Choroid plexus epithelial cell (primary cell): ENCODE measurements around the gene LPCAT3.
"Not testable (repeated sequence)": the region's sequence is repeated elsewhere in the genome, so short reads cannot be mapped to it uniquely, and the experiment has no call there.

Experiments used
- DNase-seq: peaks from one replicate; pipeline ENCODE4 v3.0.0-alpha.2; 2010; ENCODE audit warnings: low read depth
- H3K4me3 ChIP-seq: 2 replicates; pipeline ENCODE4 v1.5.1; 2011; ENCODE audit warnings: low read depth, mild to moderate bottlenecking, control low read depth, low read length, moderate library complexity
- CTCF ChIP-seq: conservative IDR thresholded peaks from 2 replicates; pipeline ENCODE4 v1.5.1; 2011; ENCODE audit warnings: low read depth, mild to moderate bottlenecking, control low read depth, inconsistent platforms, low read length, moderate library complexity

LPCAT3 gene

GRCh38 chr12:7061138-7061537, 42.9 kb upstream of the LPCAT3 start:
- peak overlapping the region; percentile 57 for H3K4me3 ChIP-seq
- peak; percentile 8 for TF ChIP-seq CTCF
- no peak for DNase-seq

GRCh38 chr12:7060353-7060954, 42.2 kb upstream of the LPCAT3 start, which contains the start of gene C1S:
Gene C1S, plus strand, starts transcription at chr12:7060718. Its CDS starts 1,195 bp downstream, at chr12:7061913.
- H3K4me3 ChIP-seq: peak within 1 kb of the TSS; percentile 57
- peak; percentile 98 for DNase-seq
- peak; percentile 96 for TF ChIP-seq CTCF

- TF ChIP-seq CTCF: no peak
- DNase-seq: no peak
- H3K4me3 ChIP-seq: no peak overlapping the region
Measured at GRCh38 chr12:7059780-7060179, 41.5 kb upstream of the LPCAT3 start.

- DNase-seq: no peak
- no peak for TF ChIP-seq CTCF
- H3K4me3 ChIP-seq: no peak overlapping the region
Measured at GRCh38 chr12:7058850-7059395, 40.6 kb upstream of the LPCAT3 start.

GRCh38 chr12:7058163-7058845, 40.0 kb upstream of the LPCAT3 start:
- H3K4me3 ChIP-seq: no peak overlapping the region
- no peak for TF ChIP-seq CTCF
- no peak for DNase-seq

GRCh38 chr12:7055736-7056135, 37.5 kb upstream of the LPCAT3 start:
- DNase-seq, H3K4me3 ChIP-seq: not testable (repeated sequence)

GRCh38 chr12:7054925-7055324, 36.6 kb upstream of the LPCAT3 start:
- no peak for DNase-seq
- H3K4me3 ChIP-seq: no peak overlapping the region
- no peak for TF ChIP-seq CTCF

GRCh38 chr12:7049973-7050372, 31.7 kb upstream of the LPCAT3 start:
- not testable (repeated sequence) for H3K4me3 ChIP-seq, DNase-seq

GRCh38 chr12:7049445-7049951, 31.2 kb upstream of the LPCAT3 start:
- not testable (repeated sequence) for H3K4me3 ChIP-seq, DNase-seq
